ACHN (cell line): Measurements from ENCODE around the gene ERC2.

ENCODE experiments used
- DNase-seq: peaks from one replicate; pipeline ENCODE4 v3.0.0-alpha.2; 2015
- in situ Hi-C: cut with HindIII; loops from 2 replicates; pipeline ENCODE4 v1.10.0; 2017; ENCODE audit warnings: low sequenced_read_pairs, low pct_ligation_motif_present, low pct_unique_long_range_greater_than_20kb

The ERC2 gene

GRCh38 chr3:55750525-55750924 lies 717.7 kb downstream of the ERC2 start:
- DNase-seq: peak; percentile 84
- in situ Hi-C loops: no loop called here

GRCh38 chr3:55749036-55749435 lies 719.2 kb downstream of the ERC2 start:
- in situ Hi-C loops: no loop called here

GRCh38 chr3:55746808-55747413 lies 721.4 kb downstream of the ERC2 start:
- peak; percentile 16 for DNase-seq

More at GRCh38 chr3:55749036-55749435, 719.2 kb downstream of the ERC2 start:
- DNase-seq: no peak

GRCh38 chr3:55742832-55743136 lies 725.5 kb downstream of the ERC2 start:
- no peak for DNase-seq
- in situ Hi-C loops: no loop called here

More at GRCh38 chr3:55746808-55747413, 721.4 kb downstream of the ERC2 start:
- in situ Hi-C loops: no loop called here

- no peak for DNase-seq
- in situ Hi-C loops: no loop called here
Observed at GRCh38 chr3:55742022-55742831, 726.0 kb downstream of the ERC2 start.

GRCh38 chr3:55737186-55737585 lies 731.1 kb downstream of the ERC2 start:
- no peak for DNase-seq
- in situ Hi-C loops: no loop called here

GRCh38 chr3:55735976-55736375 lies 732.3 kb downstream of the ERC2 start:
- in situ Hi-C loops: no loop called here
- DNase-seq: no peak

- in situ Hi-C loops: no loop called here
- DNase-seq: no peak
Observed at GRCh38 chr3:55731741-55732140, 736.5 kb downstream of the ERC2 start.

- DNase-seq: no peak
- in situ Hi-C loops: no loop called here
Observed at GRCh38 chr3:55729546-55729945, 738.7 kb downstream of the ERC2 start.

GRCh38 chr3:55728461-55729100 lies 739.7 kb downstream of the ERC2 start:
- in situ Hi-C loops: no loop called here
- DNase-seq: no peak

- no peak for DNase-seq
Observed at GRCh38 chr3:55726501-55726775, 741.8 kb downstream of the ERC2 start.

GRCh38 chr3:55725681-55726500 lies 742.4 kb downstream of the ERC2 start:
- DNase-seq: no peak
- in situ Hi-C loops: no loop called here

More at GRCh38 chr3:55726501-55726775, 741.8 kb downstream of the ERC2 start:
- in situ Hi-C loops: no loop called here

- in situ Hi-C loops: no loop called here
- DNase-seq: no peak
Observed at GRCh38 chr3:55724821-55725220, 743.4 kb downstream of the ERC2 start.

GRCh38 chr3:55724407-55724784 lies 743.9 kb downstream of the ERC2 start:
- DNase-seq: no peak
- in situ Hi-C loops: no loop called here

GRCh38 chr3:55723653-55724406 lies 744.4 kb downstream of the ERC2 start:
- in situ Hi-C loops: no loop called here
- no peak for DNase-seq

GRCh38 chr3:55721716-55722484 lies 746.4 kb downstream of the ERC2 start:
- in situ Hi-C loops: no loop called here
- DNase-seq: peak; percentile 16

GRCh38 chr3:55720614-55721013 lies 747.7 kb downstream of the ERC2 start:
- in situ Hi-C loops: no loop called here
- DNase-seq: no peak

GRCh38 chr3:55719508-55719907 lies 748.8 kb downstream of the ERC2 start:
- DNase-seq: no peak
- in situ Hi-C loops: no loop called here
